ENCODE results near the gene EMC7.

The EMC7 gene

DNA sequence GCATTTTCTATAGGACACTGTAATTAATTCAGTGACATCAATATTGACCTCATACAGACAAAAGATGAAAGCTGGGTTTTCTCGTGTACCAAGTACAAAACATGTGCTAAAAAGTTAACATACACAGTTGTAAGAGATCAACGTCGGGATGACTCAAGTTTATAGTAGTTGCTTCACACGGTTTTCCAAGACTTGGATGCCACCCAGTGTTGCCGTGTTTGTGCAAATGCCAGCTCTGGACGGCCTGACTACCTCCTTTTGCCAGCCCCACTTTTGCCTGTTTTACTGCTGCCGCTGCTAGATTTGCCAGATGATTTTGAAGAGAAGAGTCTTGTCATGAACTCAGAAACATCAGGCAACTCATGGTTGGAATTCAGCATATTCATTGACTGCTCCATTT is 17.6 kb downstream of the EMC7 start:
- peaks cover 67% of the 10 kb centered on the region for H3K36me3 ChIP-seq

DNA sequence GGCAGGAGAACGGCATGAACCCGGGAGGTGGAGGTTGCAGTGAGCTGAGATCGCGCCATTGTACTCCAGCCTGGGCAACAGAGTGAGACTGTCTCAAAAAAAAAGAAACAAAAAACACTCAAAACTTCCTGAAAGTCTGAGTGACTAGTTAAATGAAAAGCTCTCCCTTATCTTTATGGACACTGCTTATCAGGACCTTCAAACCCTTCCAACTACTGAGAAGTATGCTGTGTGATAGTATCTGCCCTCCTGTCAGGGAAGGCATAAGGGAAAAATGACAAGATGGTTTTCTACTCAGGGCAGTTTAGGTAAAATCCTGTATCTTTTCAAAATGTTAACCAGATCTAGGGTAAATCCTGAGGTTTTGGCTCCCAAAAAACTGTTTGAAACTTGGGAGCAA is 21.8 kb downstream of the EMC7 start:
- peaks cover 26% of the 10 kb centered on the region for H3K36me3 ChIP-seq
- no peak overlapping the region for H3K4me3 ChIP-seq (ENCODE audit: low read depth in 1 of 2, low read length in 1 of 2)
- no peaks in the 10 kb centered on the region for H3K27me3 ChIP-seq
- H3K27ac ChIP-seq = no peak overlapping the region
- H3K4me1 ChIP-seq (ENCODE audit: control insufficient read depth in 1 of 2, insufficient read depth in 1 of 2, low read depth in 1 of 2, low read length in 1 of 2) = no peaks in the 10 kb centered on the region
- TF ChIP-seq, protein P1, sequence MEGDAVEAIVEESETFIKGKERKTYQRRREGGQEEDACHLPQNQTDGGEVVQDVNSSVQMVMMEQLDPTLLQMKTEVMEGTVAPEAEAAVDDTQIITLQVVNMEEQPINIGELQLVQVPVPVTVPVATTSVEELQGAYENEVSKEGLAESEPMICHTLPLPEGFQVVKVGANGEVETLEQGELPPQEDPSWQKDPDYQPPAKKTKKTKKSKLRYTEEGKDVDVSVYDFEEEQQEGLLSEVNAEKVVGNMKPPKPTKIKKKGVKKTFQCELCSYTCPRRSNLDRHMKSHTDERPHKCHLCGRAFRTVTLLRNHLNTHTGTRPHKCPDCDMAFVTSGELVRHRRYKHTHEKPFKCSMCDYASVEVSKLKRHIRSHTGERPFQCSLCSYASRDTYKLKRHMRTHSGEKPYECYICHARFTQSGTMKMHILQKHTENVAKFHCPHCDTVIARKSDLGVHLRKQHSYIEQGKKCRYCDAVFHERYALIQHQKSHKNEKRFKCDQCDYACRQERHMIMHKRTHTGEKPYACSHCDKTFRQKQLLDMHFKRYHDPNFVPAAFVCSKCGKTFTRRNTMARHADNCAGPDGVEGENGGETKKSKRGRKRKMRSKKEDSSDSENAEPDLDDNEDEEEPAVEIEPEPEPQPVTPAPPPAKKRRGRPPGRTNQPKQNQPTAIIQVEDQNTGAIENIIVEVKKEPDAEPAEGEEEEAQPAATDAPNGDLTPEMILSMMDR (IDR thresholded peaks at IDR 0.05) = no peak
- no peaks in the 10 kb centered on the region for H3K9me3 ChIP-seq

More for the DNA sequence above, 17.6 kb downstream of the EMC7 start:
- Histone ChIP-seq H3K9me3 (no peaks in the 10 kb centered on the region), H3K27me3 (no peaks in the 10 kb centered on the region), H3K4me1 (ENCODE audit: control insufficient read depth in 1 of 2, insufficient read depth in 1 of 2, low read depth in 1 of 2, low read length in 1 of 2) (no peaks in the 10 kb centered on the region), H3K27ac (no peak overlapping the region), H3K4me3 (ENCODE audit: low read depth in 1 of 2, low read length in 1 of 2) (no peak overlapping the region)
- TF ChIP-seq, protein P1 (IDR thresholded peaks at IDR 0.05) = no peak

DNA sequence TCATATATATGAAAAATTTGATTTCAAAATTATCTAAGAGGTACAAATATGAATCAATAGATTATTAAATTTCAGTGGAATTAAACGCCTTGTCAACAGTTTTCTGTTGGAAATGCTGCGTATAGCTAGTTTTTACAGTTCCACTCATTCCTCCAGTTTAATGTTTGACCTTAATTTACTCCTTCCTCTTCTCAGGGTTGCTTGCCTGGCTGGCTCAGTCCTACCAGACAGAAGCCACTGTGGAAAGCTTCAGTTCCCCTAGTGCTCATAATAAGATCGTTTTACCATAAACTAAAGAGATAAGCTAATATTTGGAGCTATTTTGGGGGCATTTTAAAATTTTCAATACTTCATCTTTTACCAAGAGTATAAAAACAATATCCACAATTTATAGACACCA is 22.8 kb downstream of the EMC7 start:
- H3K4me3 ChIP-seq (ENCODE audit: low read depth in 1 of 2, low read length in 1 of 2) = no peak overlapping the region
- no peaks in the 10 kb centered on the region for H3K9me3 ChIP-seq
- H3K27me3 ChIP-seq = no peaks in the 10 kb centered on the region
- H3K36me3 ChIP-seq = peaks cover 16% of the 10 kb centered on the region
- TF ChIP-seq, protein P1 (IDR thresholded peaks at IDR 0.05) = no peak
- no peaks in the 10 kb centered on the region for H3K4me1 ChIP-seq (ENCODE audit: control insufficient read depth in 1 of 2, insufficient read depth in 1 of 2, low read depth in 1 of 2, low read length in 1 of 2)
- H3K27ac ChIP-seq = no peak overlapping the region

DNA sequence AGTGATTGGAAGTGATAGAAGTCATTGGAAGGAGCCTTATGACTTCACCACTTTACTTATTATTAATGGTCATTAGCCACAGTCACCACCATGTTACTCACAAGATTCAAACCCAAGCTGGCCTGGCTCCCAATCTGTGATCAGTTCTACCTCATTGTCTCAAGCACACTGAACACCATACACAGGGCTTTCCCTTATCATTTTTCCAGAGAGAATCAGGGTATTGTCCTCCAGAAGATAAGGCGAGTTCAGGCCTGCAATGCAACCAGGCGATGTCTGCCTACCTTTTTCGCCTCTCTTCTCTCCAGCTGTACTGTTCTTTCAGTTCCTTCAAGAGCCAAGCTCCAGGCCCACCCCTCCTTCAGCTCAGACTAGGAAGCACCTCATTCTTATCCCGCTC is 24.9 kb downstream of the EMC7 start:
- H3K4me1 ChIP-seq (ENCODE audit: control insufficient read depth in 1 of 2, insufficient read depth in 1 of 2, low read depth in 1 of 2, low read length in 1 of 2) = no peaks in the 10 kb centered on the region
- no peak overlapping the region for H3K4me3 ChIP-seq (ENCODE audit: low read depth in 1 of 2, low read length in 1 of 2)
- no peaks in the 10 kb centered on the region for H3K9me3 ChIP-seq
- no peaks in the 10 kb centered on the region for H3K36me3 ChIP-seq
- no peak overlapping the region for H3K27ac ChIP-seq
- H3K27me3 ChIP-seq = no peaks in the 10 kb centered on the region
- TF ChIP-seq, protein P1 (IDR thresholded peaks at IDR 0.05) = no peak

DNA sequence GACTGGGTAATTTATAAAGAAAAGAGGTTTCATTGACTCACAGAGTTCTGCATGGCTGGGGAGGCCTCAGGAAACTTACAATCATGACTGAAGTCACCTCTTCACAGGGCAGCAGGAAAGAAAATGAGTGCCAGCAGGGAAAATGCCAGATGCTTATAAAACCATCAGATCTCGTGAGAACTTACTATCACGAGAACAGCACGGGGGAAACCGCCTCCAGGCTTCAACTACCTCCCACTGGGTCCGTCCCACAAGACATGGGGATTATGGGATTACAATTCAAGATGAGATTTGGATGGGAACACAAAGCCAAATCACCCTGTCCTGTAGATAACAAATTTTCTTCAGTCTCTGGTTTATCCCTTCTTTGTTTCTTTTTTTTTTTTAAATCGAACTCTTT is 31.7 kb downstream of the EMC7 start:
- Histone ChIP-seq H3K4me3 (ENCODE audit: low read depth in 1 of 2, low read length in 1 of 2) (no peak overlapping the region), H3K36me3 (no peaks in the 10 kb centered on the region), H3K27me3 (no peaks in the 10 kb centered on the region), H3K27ac (no peak overlapping the region), H3K9me3 (no peaks in the 10 kb centered on the region), H3K4me1 (ENCODE audit: control insufficient read depth in 1 of 2, insufficient read depth in 1 of 2, low read depth in 1 of 2, low read length in 1 of 2) (no peaks in the 10 kb centered on the region)
- TF ChIP-seq, protein P1 (IDR thresholded peaks at IDR 0.05) = no peak

DNA sequence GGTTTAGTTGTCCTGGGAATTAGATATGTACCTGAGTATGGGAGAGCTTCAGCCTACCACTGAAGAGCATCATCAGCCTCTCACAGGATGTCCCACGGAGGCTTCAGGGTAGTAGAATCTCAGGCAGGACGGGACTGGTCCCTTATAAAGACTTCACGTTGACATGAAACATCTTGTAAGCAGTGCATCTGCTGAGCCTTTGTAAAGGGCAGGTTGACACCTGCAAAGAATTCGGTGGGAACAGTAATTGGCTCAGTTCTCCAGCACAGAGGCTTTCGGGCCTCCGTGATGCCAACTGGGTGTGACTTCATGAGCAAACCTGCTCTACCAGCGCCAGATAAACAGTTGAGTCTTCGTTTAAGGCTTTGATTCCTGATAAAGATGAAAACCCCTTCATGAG is 35.7 kb downstream of the EMC7 start:
- H3K9me3 ChIP-seq = no peaks in the 10 kb centered on the region
- no peaks in the 10 kb centered on the region for H3K36me3 ChIP-seq
- no peaks in the 10 kb centered on the region for H3K27me3 ChIP-seq
- TF ChIP-seq, protein P1 (IDR thresholded peaks at IDR 0.05) = no peak
- H3K4me1 ChIP-seq (ENCODE audit: control insufficient read depth in 1 of 2, insufficient read depth in 1 of 2, low read depth in 1 of 2, low read length in 1 of 2) = no peaks in the 10 kb centered on the region
- H3K4me3 ChIP-seq (ENCODE audit: low read depth in 1 of 2, low read length in 1 of 2) = no peak overlapping the region
- H3K27ac ChIP-seq = no peak overlapping the region
